Measurements from ENCODE around the gene PSME2.

PSME2 gene

DNA sequence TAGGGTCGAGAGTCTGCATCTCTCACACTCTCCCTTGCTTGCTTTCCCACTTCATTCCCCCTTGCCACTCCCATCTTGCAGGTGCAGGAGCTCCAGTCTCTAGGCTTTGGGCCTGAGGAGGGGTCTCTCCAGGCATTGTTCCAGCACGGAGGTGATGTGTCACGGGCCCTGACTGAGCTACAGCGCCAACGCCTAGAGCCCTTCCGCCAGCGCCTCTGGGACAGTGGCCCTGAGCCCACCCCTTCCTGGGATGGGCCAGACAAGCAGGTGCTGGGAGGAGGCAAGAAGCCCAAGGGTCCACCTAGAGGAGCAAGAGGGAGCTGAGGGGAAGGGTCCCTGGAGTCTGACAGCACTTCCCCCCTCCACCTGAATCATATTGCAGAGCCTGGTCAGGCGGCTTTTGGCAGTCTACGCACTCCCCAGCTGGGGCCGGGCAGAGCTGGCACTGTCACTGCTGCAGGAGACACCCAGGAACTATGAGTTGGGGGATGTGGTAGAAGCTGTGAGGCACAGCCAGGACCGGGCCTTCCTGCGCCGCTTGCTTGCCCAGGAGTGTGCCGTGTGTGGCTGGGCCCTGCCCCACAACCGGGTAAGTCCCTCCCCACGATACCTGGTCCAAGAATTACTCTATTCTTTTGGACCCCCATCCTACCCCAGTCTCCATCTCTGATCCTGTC lies 5.1 kb upstream of the PSME2 start:
- DNase-seq (ENCODE audit: low spot score) = no peak

DNA sequence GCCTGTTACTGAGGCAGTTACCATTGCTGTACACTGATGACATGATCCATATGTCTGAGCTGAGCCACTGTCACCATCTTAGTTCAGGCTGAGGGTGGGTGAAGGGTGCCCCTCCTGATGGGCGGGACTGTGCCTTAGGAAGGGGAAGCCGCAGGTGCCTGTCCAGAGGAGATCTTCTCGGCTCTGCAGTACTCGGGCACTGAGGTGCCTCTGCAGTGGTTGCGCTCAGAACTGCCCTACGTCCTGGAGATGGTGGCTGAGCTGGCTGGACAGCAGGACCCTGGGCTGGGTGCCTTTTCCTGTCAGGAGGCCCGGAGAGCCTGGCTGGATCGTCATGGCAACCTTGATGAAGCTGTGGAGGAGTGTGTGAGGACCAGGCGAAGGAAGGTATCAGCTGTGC lies 4.6 kb upstream of the PSME2 start:
- DNase-seq (ENCODE audit: low spot score) = no peak

DNA sequence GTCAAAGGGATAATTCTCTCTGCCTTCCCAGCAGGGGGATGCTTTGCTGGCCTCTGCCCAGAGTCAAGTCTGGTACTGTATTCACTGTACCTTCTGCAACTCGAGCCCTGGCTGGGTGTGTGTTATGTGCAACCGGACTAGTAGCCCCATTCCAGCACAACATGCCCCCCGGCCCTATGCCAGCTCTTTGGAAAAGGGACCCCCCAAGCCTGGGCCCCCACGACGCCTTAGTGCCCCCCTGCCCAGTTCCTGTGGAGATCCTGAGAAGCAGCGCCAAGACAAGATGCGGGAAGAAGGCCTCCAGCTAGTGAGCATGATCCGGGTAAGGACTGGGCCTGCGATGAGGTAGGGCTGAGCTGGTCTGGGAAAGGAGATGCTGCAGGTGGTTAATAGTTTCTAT lies 4.2 kb upstream of the PSME2 start:
- DNase-seq (ENCODE audit: low spot score) = no peak

DNA sequence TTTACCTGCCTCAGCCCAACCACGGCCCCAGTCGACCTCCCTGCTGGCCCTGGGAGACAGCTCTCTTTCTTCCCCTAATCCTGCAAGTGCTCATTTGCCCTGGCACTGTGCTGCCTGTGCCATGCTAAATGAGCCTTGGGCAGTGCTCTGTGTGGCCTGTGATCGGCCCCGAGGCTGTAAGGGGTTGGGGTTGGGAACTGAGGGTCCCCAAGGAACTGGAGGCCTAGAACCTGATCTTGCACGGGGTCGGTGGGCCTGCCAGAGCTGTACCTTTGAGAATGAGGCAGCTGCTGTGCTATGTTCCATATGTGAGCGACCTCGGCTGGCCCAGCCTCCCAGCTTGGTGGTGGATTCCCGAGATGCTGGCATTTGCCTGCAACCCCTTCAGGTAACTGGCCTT lies 3.7 kb upstream of the PSME2 start:
- no peak for DNase-seq (ENCODE audit: low spot score)

DNA sequence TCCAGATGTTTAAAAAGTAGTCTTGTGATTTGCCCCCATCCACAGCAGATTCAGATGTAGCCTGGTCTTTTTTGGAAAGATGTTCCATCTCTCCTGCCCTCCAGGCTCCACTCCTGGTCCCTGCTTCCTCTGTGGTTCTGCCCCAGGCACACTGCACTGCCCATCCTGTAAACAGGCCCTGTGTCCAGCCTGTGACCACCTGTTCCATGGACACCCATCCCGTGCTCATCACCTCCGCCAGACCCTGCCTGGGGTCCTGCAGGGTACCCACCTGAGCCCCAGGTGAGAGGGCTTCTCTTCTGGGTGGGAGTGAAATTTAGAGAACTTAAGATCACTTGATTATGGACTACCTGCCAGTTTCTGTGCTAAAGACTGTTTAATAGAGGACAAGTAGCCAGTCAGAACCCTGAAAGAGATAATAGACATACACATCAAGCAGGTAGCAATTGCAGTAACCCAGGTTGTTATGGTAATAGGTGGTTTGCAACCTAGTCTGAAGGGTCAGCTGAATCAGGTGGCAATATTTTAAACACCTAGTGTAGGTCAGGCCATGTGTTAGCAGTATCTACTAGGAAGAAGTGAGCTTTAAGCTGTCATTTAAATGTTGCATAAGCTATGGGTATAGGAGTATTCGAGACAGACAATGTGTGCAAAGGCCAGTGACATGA lies 3.0 kb upstream of the PSME2 start:
- DNase-seq (ENCODE audit: low spot score) = no peak

DNA sequence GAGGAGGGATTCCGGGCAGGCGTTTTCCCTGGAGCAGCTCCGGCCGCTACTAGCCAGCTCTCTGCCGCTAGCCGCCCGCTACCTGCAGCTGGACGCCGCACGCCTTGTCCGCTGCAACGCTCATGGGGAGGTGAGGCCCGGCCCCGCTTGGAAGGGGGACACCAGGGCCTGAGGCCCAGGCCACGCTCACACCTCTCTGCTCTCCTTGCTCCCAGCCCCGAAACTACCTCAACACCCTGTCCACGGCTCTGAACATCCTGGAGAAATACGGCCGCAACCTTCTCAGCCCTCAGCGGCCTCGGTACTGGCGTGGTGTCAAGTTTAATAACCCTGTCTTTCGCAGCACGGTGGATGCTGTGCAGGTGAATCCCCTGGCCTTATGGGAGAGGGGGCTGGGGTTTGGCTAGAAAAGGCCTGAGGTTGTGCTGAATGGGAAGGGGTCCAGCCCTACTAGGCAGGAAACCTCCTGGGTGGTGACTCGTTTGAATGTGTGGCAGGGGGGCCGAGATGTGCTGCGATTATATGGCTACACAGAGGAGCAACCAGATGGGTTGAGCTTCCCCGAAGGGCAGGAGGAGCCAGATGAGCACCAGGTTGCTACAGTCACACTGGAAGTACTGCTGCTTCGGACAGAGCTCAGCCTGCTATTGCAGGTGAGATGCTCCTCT lies 1.5 kb upstream of the PSME2 start:
- no peak for DNase-seq (ENCODE audit: low spot score)

DNA sequence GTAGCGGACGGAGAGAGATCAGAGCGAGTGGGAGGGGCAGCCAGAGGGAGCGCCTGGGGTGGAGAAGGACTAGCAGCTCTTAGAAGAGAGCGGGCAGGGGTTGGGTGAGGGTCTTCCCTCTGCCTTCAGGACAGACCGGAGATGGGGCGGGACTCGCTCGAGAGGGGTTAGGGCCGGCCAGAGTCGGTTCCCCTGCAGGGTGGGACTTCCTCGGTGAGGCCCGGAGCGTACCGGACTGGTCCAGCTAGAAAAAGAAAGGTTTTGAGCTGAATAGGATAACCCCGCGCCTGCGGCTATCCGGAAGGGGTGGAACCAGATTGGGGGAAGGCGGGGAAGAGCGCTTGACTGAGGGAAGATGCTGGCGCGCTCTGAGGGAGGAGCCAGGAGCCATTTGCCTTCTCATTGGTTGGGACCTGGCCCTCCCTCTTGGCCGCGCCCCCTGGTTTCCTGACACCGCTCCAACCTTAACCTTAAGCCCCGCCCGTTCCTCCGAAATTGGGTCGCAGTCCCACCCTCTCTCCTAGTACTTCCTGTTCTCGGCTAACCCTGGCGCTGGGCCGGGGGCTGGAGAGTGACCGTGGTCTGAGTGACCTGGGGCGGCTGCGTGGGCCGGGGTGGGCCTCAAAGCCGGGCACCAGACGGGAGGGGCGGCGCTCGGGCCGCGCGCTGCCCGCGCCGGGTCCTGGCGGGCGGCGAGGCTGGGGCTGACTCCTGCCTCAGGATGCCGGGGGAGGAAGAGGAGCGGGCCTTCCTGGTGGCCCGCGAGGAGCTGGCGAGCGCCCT lies 759 bp upstream of the PSME2 start, which contains the start of gene RNF31:
RNF31 (plus strand) TSS at position 521 of the 783 bp plus-strand sequence; CDS start at position 722, 201 bp downstream.
- peak; percentile 99 for DNase-seq (ENCODE audit: low spot score)

DNA sequence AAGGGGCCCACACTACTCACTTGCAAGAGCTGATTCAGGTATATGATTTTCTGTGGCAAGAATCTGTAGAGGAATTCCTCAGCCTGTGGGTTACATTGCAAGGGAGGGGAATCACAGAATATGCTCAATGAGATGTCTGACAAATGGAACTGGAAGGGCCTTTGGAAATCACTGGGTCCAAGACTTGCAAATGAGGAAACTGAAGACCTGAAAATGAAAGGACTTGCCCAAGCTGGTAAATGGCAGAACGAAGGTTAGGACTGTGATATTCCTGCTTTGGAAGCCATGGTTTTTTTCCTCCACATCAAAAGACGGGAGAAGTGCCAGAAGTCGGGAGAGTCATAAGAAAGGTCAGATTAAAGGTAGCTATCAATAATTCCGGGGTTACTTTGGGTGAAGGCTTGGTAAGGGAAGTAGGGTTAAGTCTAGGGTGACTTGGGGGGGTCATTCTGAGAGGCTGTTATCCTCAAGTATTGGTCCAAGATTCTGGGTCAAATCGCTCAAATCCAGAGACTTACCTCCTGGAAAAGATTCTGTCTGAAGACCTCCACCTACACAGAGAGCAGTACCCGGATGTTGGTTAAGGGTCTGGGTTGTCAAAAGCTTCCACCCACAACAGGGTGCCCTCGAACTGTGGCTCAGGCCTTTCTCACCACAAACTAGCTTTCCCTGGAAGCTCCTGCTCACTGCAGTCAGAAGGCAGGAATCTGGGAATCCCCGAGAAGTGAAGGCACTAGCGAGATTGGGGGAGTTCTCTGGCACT lies 539 bp downstream of the PSME2 start:
- DNase-seq (ENCODE audit: low spot score) = no peak

DNA sequence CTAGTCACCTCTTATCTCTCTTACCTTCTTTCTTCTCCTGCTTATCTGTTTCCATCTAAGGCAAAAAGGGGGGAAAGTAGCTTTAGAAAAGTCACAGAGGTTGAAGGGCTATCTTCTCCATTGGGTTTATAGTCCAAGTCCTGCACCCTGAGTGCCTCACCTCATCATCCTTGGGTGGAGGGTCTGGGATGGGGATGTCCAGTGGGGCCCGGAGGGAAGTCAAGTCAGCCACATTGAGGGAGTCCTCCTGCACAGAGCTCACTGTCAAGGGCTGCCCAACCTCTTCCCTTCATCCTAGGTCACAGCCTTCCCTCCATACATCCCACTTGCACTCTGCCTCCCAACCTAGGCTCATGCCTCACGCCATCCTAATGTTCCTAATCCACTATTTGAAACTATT lies 1.2 kb downstream of the PSME2 start:
- no peak for DNase-seq (ENCODE audit: low spot score)

DNA sequence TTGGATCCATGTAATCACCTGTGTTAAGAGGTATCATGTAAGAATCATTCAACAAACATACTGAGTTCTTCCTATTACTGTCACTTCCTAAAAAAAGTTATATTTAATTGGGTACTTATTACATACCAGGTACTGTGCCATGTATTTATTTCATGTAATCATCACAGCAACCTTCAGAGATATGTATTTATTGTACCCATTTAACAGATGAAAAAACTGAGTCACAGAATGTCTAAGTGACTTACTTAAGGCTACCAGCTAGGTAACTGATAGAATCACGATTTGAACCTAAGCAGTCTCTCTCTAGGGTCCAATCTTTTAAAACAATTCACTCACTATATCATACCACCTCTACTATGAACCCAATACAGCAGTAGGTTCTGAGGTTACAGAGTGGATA lies 2.0 kb downstream of the PSME2 start:
- DNase-seq (ENCODE audit: low spot score) = no peak

DNA sequence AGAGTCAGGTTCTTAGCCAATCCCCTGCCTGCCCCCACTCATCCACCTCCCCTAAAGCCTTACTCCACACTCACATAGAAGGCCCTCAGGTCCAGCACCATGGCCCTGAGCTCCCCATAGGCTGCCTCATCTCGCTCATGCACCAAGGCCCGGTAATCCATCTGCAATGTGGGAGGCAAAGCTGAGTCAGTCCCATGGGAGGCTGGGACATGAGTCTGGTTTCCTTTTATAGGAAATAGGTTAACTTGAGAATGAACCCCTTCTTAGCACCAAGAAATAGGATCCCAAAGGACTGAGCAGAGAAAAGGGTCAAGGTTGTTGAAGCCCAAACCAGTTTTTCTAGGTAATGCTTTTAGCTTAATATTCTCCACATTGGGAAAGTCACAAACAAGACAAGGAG lies 2.9 kb downstream of the PSME2 start:
- DNase-seq (ENCODE audit: low spot score) = no peak

DNA sequence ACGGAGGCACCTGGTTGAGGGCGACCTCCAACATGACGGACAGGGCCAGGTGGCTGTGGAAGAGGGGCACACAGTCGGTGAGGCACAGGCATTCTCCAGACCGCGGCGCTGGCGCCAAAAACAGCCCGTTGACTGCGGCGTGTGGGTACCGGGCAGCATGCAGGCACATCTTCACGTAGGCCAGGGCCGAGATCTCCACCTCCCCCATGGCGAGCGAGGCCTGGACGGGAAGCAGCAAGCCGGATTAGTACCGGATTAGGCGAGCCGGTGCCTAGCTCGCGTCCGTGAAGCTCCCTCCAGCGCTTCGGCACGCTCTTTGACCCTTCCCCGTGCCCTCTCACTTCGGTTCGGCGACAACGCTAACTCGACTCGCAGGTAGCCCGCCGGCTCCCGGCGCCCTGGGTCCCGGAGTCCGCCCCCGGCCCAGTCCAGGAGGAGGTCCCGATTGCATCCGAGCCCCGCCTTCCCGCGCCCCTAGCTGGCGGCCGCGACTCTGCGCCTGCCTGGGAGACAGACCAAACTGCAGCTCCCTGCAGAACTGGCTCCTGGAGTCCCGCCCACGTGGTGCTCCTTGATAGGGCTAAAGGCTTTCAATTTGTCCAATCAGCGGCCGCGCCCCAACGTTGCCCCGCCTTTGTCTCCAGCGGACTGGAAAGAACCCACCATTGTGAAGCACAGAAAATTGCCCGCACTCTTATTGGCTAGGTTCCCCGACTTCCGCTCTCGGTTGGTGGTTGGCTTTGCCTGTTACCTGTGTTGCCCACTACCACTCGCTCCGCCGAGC lies 5.1 kb downstream of the PSME2 start, which contains the start of gene EMC9:
EMC9 (minus strand) TSS at position 495 of the 784 bp plus-strand sequence; CDS start at position 208, 287 bp downstream.
- peak; percentile 99 for DNase-seq (ENCODE audit: low spot score)

DNA sequence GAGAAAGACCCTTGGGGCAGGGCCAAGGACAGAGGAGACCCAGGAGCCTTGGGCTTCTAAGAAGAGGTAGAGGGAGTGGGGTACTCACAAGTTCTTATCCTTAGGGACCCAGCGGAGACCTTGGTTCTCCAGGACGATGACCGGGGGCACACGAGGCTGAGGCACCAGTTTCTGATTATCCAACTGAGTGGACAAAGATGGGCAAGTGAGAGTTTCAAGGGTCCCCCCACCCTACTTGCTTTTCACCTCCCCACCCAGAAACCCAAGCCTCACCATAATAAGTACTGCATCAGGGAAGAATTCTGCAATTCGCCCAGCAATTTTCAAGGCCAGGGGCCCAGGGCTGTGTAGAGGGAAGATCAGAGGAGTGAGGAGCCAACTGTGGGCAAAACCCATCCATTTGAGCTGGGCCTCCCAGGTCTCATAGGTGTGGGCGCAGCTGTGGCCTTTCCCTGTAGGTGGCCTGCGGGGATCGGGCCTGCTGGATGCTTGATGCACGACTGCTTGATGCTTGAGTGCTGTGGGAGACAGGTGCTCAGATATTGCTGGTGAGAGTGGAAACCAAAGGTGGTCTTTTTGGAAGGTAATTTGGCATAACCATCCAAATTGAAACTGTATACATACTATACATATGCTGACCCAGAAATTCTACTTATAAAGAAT lies 7.0 kb downstream of the PSME2 start:
- no peak for DNase-seq (ENCODE audit: low spot score)

DNA sequence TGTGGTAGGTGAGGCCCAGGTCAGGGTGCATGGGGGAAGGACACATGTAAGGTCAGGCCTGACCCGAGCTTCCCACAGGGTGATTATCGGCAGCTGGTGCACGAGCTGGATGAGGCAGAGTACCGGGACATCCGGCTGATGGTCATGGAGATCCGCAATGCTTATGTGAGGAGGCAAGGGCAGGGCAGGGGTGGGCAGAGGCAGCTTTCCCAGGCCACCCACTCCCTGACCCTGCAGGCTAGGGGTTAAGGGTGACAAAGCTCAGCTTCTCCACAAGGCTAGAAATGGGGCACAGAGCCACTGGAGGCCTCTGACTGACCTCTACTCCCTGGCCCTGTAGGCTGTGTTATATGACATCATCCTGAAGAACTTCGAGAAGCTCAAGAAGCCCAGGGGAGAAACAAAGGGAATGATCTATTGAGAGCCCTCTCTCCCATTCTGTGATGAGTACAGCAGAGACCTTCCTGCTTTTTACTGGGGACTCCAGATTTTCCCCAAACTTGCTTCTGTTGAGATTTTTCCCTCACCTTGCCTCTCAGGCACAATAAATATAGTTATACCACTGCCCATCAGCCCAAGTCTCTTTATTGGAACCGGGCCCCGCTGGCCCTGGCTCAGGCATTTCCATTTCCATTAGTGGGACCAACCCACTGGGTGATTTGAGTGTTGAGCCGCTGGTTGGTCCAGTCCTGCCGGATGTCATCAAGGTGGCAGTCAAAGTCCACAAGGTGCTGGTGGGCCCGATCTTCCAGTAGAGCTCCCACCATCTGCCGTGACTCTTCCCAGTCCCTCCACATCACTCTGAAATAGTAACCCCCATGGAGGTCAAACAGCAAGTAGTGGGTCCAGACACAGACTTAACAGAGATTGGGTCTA lies 7.8 kb downstream of the PSME2 start:
- no peak for DNase-seq (ENCODE audit: low spot score)

DNA sequence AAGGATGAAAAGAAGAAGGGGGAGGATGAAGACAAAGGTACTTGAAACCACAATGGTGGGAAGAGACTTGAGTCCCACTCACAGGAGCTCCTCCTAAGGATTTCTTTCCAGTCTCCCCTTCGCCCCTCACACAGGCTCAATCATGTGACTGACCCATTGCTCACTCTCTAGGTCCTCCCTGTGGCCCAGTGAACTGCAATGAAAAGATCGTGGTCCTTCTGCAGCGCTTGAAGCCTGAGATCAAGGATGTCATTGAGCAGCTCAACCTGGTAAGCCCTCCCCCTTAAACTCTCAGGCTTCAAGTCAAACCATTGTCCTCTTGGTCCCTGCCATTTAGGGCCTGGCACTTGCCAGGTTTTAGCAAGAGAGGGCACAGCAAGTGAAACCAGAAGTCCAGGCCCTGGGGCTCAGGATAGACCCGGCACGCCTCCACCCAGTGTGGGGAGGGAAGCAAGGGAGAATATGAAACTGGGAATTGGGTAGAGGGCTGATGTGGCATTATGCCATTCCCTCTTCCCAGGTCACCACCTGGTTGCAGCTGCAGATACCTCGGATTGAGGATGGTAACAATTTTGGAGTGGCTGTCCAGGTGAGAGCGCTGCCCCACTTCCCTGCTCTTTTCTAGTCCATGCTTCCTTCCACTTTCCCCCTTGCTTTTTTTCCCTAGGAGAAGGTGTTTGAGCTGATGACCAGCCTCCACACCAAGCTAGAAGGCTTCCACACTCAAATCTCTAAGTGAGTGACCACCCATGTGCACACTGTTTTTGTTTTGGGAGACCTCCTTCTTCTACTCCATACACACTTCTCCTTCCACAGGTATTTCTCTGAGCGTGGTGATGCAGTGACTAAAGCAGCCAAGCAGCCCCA lies 8.6 kb downstream of the PSME2 start:
- DNase-seq (ENCODE audit: low spot score) = no peak

DNA sequence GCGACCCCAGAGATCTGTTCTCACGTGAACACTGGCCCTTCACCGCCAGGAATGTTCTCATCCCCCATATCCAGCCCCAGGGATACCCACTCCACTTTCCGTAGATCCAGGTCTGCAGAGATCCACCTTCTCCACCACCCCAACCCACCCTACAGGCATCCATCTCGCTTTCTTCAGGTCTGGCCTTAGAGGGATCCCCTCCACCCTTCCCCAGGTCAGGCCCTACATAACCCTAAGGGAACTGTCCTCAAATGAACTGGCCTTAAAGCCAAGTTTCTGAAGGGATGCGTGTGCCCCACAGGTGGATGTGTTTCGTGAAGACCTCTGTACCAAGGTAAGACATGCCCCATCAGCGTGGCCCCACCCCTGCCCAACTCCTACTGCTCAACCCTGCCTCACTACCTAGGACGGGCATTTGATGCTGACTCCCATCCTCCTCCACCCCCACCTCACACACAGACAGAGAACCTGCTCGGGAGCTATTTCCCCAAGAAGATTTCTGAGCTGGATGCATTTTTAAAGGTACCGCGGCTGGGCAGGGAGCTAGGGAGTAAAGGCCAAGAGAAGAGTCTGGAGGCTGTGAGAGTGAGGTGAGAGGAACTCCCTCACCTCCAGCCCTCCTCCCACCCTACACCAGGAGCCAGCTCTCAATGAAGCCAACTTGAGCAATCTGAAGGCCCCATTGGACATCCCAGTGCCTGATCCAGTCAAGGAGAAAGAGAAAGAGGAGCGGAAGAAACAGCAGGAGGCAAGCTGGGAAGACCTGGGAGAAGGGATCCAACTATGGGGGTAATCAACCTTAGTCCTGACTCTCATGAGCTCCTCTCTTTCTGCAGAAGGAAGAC lies 9.5 kb downstream of the PSME2 start:
- DNase-seq (ENCODE audit: low spot score) = no peak
